HEK293 (cell line): ENCODE data around the gene ZNF236.

Source experiments
- CTCF ChIA-PET: fragments of 350-600 bp; formaldehyde crosslinking; extraction: SDS; loops from one replicate; lab custom pipeline; 2021; ENCODE audit warnings: antibody characterized with exemption; lab: Yijun Ruan, JAX
- POLR2A ChIA-PET: fragments of 300-600 bp; formaldehyde crosslinking; extraction: SDS; loops from one replicate; lab custom pipeline; 2020; ENCODE audit warnings: antibody characterized with exemption, inconsistent platforms; lab: Yijun Ruan, JAX
- H3K27ac ChIP-seq: fragments of 200-500 bp; sonication (Bioruptor generic); 2 replicates; pipeline ENCODE4 v1.5.1; 2014; ENCODE audit warnings: low read depth, low read length, control low read depth, inconsistent platforms; ENCODE audit errors: extremely low read depth
- H3K36me3 ChIP-seq, 2 experiments: fragments of 200-500 bp in 1 of 2; sonication (Bioruptor generic) in 1 of 2; 1 replicate in 1 of 2; 2 replicates in 1 of 2; pipeline ENCODE4 v1.5.1; 2014 to 2017; ENCODE audit warnings: inconsistent platforms in 2 of 2, low read length in 2 of 2; ENCODE audit not compliant: control insufficient read depth in 2 of 2, insufficient read depth in 1 of 2
- H3K4me1 ChIP-seq: fragments of 200-500 bp; sonication (Bioruptor generic); 2 replicates; pipeline ENCODE4 v1.5.1; 2014; ENCODE audit warnings: mild to moderate bottlenecking, low read length, inconsistent platforms; ENCODE audit not compliant: control insufficient read depth, insufficient read depth
- H3K4me3 ChIP-seq: 2 replicates; pipeline ENCODE4 v1.5.1; 2011; ENCODE audit warnings: low read depth, mild to moderate bottlenecking, control low read depth, low read length, moderate library complexity
- H3K9me3 ChIP-seq: fragments of 200-500 bp; sonication (Bioruptor generic); 2 replicates; pipeline ENCODE4 v1.5.1; 2014; ENCODE audit warnings: low read depth, low read length, inconsistent platforms; ENCODE audit not compliant: control insufficient read depth, insufficient read depth
- FEZF1 ChIP-seq: fragments of 450-650 bp; formaldehyde crosslinking; IDR thresholded peaks from 2 replicates; pipeline ENCODE4 v1.5.1; 2016; ENCODE audit warnings: missing biosample characterization, missing genetic modification characterization
- KLF7 ChIP-seq: fragments of 450-650 bp; formaldehyde crosslinking; IDR thresholded peaks from 2 replicates; pipeline ENCODE4 v1.5.1; 2016; ENCODE audit warnings: missing biosample characterization, missing genetic modification characterization, borderline replicate concordance
- RBAK ChIP-seq: fragments of 450-650 bp; formaldehyde crosslinking; IDR thresholded peaks from 2 replicates; pipeline ENCODE4 v1.5.1; 2016; ENCODE audit warnings: missing biosample characterization, missing genetic modification characterization
- SCRT2 ChIP-seq: fragments of 450-650 bp; formaldehyde crosslinking; IDR thresholded peaks from 2 replicates; pipeline ENCODE4 v1.5.1; 2016; ENCODE audit warnings: missing biosample characterization, missing genetic modification characterization
- ZBTB44 ChIP-seq: fragments of 450-650 bp; IDR thresholded peaks from 2 replicates; pipeline ENCODE4 v1.5.1; 2018; ENCODE audit warnings: missing biosample characterization, mild to moderate bottlenecking, missing genetic modification characterization
- ZBTB6 ChIP-seq: fragments of 450-650 bp; formaldehyde crosslinking; IDR thresholded peaks from 2 replicates; pipeline ENCODE4 v1.5.1; 2017; ENCODE audit warnings: missing biosample characterization, missing genetic modification characterization
- ZNF121 ChIP-seq: fragments of 450-650 bp; formaldehyde crosslinking; IDR thresholded peaks from 2 replicates; pipeline ENCODE4 v1.5.1; 2016; ENCODE audit warnings: missing biosample characterization, missing genetic modification characterization
- ZNF175 ChIP-seq: fragments of 450-650 bp; formaldehyde crosslinking; IDR thresholded peaks from 2 replicates; pipeline ENCODE4 v1.5.1; 2016; ENCODE audit warnings: missing biosample characterization, missing genetic modification characterization
- ZNF341 ChIP-seq: fragments of 450-650 bp; formaldehyde crosslinking; IDR thresholded peaks from 2 replicates; pipeline ENCODE4; 2016; ENCODE audit warnings: low read depth, missing biosample characterization, missing genetic modification characterization
- ZNF366 ChIP-seq: fragments of 450-650 bp; formaldehyde crosslinking; conservative IDR thresholded peaks from 2 replicates; pipeline ENCODE4 v1.5.1; 2016; ENCODE audit warnings: missing biosample characterization, missing genetic modification characterization
- ZNF37A ChIP-seq: fragments of 450-650 bp; IDR thresholded peaks from 2 replicates; pipeline ENCODE4 v1.5.1; 2018; ENCODE audit warnings: missing biosample characterization, missing genetic modification characterization
- ZNF398 ChIP-seq: fragments of 450-650 bp; formaldehyde crosslinking; IDR thresholded peaks from 2 replicates; pipeline ENCODE4 v1.5.1; 2017; ENCODE audit warnings: missing biosample characterization, missing genetic modification characterization
- ZNF501 ChIP-seq: fragments of 450-650 bp; formaldehyde crosslinking; IDR thresholded peaks from 2 replicates; pipeline ENCODE4 v1.5.1; 2016; ENCODE audit warnings: missing biosample characterization, missing genetic modification characterization
- ZNF529 ChIP-seq: fragments of 450-650 bp; formaldehyde crosslinking; IDR thresholded peaks from 2 replicates; pipeline ENCODE4 v1.5.1; 2017; ENCODE audit warnings: missing genetic modification characterization, missing biosample characterization; ENCODE audit not compliant: insufficient replicate concordance
- ZNF555 ChIP-seq: fragments of 450-650 bp; formaldehyde crosslinking; conservative IDR thresholded peaks from 2 replicates; pipeline ENCODE4 v1.5.1; 2017; ENCODE audit warnings: missing biosample characterization, mild to moderate bottlenecking, missing genetic modification characterization, inconsistent platforms
- ZNF560 ChIP-seq: fragments of 450-650 bp; formaldehyde crosslinking; IDR thresholded peaks from 2 replicates; pipeline ENCODE4 v1.5.1; 2017; ENCODE audit warnings: missing biosample characterization, missing genetic modification characterization, borderline replicate concordance
- ZNF561 ChIP-seq: fragments of 450-650 bp; IDR thresholded peaks from 2 replicates; pipeline ENCODE4 v1.5.1; 2018; ENCODE audit warnings: missing biosample characterization, missing genetic modification characterization, borderline replicate concordance
- ZNF624 ChIP-seq: fragments of 450-650 bp; formaldehyde crosslinking; IDR thresholded peaks from 2 replicates; pipeline ENCODE4 v1.5.1; 2017; ENCODE audit warnings: missing biosample characterization, missing genetic modification characterization
- ZNF639 ChIP-seq: fragments of 450-650 bp; formaldehyde crosslinking; IDR thresholded peaks from 2 replicates; pipeline ENCODE4 v1.5.1; 2016; ENCODE audit warnings: missing biosample characterization, missing genetic modification characterization
- ZNF645 ChIP-seq: fragments of 450-650 bp; formaldehyde crosslinking; IDR thresholded peaks from 2 replicates; pipeline ENCODE4; 2016; ENCODE audit warnings: missing biosample characterization, missing genetic modification characterization
- ZNF701 ChIP-seq: fragments of 450-650 bp; formaldehyde crosslinking; IDR thresholded peaks from 2 replicates; pipeline ENCODE4 v1.5.1; 2016; ENCODE audit warnings: missing biosample characterization, missing genetic modification characterization
- ZNF830 ChIP-seq: fragments of 450-650 bp; IDR thresholded peaks from 2 replicates; pipeline ENCODE4 v1.5.0; 2018; ENCODE audit warnings: missing biosample characterization, missing genetic modification characterization, low read depth, mild to moderate bottlenecking, moderate library complexity

The ZNF236 gene

GRCh38 chr18:76909439-76909838, 87.1 kb downstream of the ZNF236 start (continued):
- TF ChIP-seq ZNF366 (no peak), ZNF560 (tag by site-specific recombination) (no peak)

- ChIA-PET POLR2A (no interaction called here), CTCF (interaction anchor here (0.8 to 1.3 kb wide), 2 partner anchors 11 to 110 kb away, joined by 4 to 5 read pairs; no protein-coding TSS in a partner anchor)
- TF ChIP-seq ZNF624 (no peak), ZNF639 (tag by site-specific recombination) (no peak), ZBTB44 (tag by site-specific recombination) (no peak), ZNF645 (tag by site-specific recombination) (no peak), ZNF701 (no peak), ZNF37A (tag by site-specific recombination) (no peak), ZNF501 (tag by site-specific recombination) (no peak), KLF7 (tag by site-specific recombination) (no peak), ZNF121 (tag by site-specific recombination) (no peak), ZNF529 (no peak), ZNF175 (tag by site-specific recombination) (no peak), ZNF830 (tag by site-specific recombination) (no peak), ZNF561 (tag by site-specific recombination) (no peak), RBAK (tag by site-specific recombination) (no peak), ZNF341 (no peak), ZBTB6 (no peak), FEZF1 (tag by site-specific recombination) (no peak)
- Histone ChIP-seq H3K4me3 (no peak overlapping the region), H3K4me1 (no peaks in the 10 kb centered on the region), H3K9me3 (no peaks in the 10 kb centered on the region), H3K27ac (no peak overlapping the region), H3K36me3 (peaks cover 29 to 88% of the 10 kb centered on the region in 2 experiments)
Observed at GRCh38 chr18:76911440-76911839, 89.1 kb downstream of the ZNF236 start.

- TF ChIP-seq ZNF555 (tag by site-specific recombination), result no peak
- TF ChIP-seq SCRT2 (tag by site-specific recombination), result no peak
- no peak for TF ChIP-seq ZNF398 (tag by site-specific recombination)
- H3K27ac ChIP-seq, result no peak overlapping the region
- H3K9me3 ChIP-seq, result no peaks in the 10 kb centered on the region
- ChIA-PET POLR2A (no interaction called here), CTCF (interaction anchor here (2.2 kb wide), 1 partner anchor 10 kb away, joined by 12 read pairs; no protein-coding TSS in a partner anchor)
- H3K36me3 ChIP-seq, result peaks cover 42 to 88% of the 10 kb centered on the region in 2 experiments
- H3K4me3 ChIP-seq, result no peak overlapping the region
- no peaks in the 10 kb centered on the region for H3K4me1 ChIP-seq
Observed at GRCh38 chr18:76913583-76913982, 91.2 kb downstream of the ZNF236 start.
